Mesenchymal stem cell (in vitro differentiated cells and primary cell): Measurements from ENCODE around the gene NKX1-2.

Experiments
- DNase-seq: peaks from one replicate; pipeline ENCODE4 v3.0.0-alpha.2; 2013
- H2AFZ ChIP-seq: one replicate; pipeline ENCODE4 v1.6.1; 2013; ENCODE audit warnings: low read depth, mild to moderate bottlenecking, control low read depth, inconsistent platforms, low read length, moderate library complexity
- H2AK5ac ChIP-seq: 2 replicates; pipeline ENCODE4 v1.6.1; 2013; ENCODE audit warnings: low read length, moderate library complexity, mild to moderate bottlenecking, inconsistent platforms; ENCODE audit not compliant: severe bottlenecking
- H2BK120ac ChIP-seq: one replicate; pipeline ENCODE4 v1.6.1; 2013; ENCODE audit warnings: low read depth, mild to moderate bottlenecking, inconsistent platforms, low read length, moderate library complexity
- H2BK12ac ChIP-seq, 2 experiments: one replicate each; pipeline ENCODE4 v1.6.1; 2013; ENCODE audit warnings: inconsistent platforms in 2 of 2, low read length in 2 of 2, mild to moderate bottlenecking in 2 of 2, moderate library complexity in 2 of 2, control low read depth in 1 of 2
- H2BK15ac ChIP-seq: one replicate; pipeline ENCODE4 v1.6.1; 2013; ENCODE audit warnings: mild to moderate bottlenecking, low read depth, inconsistent platforms; ENCODE audit not compliant: poor library complexity, severe bottlenecking
- H2BK5ac ChIP-seq: 2 replicates; pipeline ENCODE4 v1.6.1; 2013; ENCODE audit warnings: low read depth, mild to moderate bottlenecking, low read length, control low read depth, inconsistent platforms; ENCODE audit not compliant: poor library complexity, severe bottlenecking
- H3K14ac ChIP-seq, 2 experiments: one replicate each; pipeline ENCODE4 v1.6.1; 2013; ENCODE audit warnings: inconsistent platforms in 2 of 2, low read length in 2 of 2, control low read depth in 1 of 2, mild to moderate bottlenecking in 1 of 2, moderate library complexity in 1 of 2
- H3K18ac ChIP-seq, 2 experiments: one replicate each; pipeline ENCODE4 v1.6.1; 2013; ENCODE audit warnings: inconsistent platforms in 2 of 2, low read length in 2 of 2, control low read depth in 1 of 2, low read depth in 1 of 2, mild to moderate bottlenecking in 1 of 2
- H3K23ac ChIP-seq, 2 experiments: one replicate each; pipeline ENCODE4 v1.6.1; 2013; ENCODE audit warnings: inconsistent platforms in 2 of 2, low read length in 2 of 2, mild to moderate bottlenecking in 2 of 2, moderate library complexity in 2 of 2, control low read depth in 1 of 2
- H3K27ac ChIP-seq: 2 replicates; pipeline ENCODE4 v1.5.1; 2013; ENCODE audit warnings: mild to moderate bottlenecking, moderate library complexity, low read length, control low read depth, inconsistent platforms; ENCODE audit not compliant: poor library complexity, severe bottlenecking
- H3K27me3 ChIP-seq, 2 experiments: 2 replicates each; pipeline versions ENCODE4 v1.6.1 to v1.7.0; 2013; ENCODE audit warnings: low read length in 2 of 2, mild to moderate bottlenecking in 2 of 2, moderate library complexity in 2 of 2, control low read depth in 1 of 2, inconsistent platforms in 1 of 2; ENCODE audit not compliant: control insufficient read depth in 1 of 2, insufficient read depth in 1 of 2
- H3K36me3 ChIP-seq, 2 experiments: 2 replicates each; pipeline versions ENCODE4 v1.6.1 to v1.7.0; 2013; ENCODE audit warnings: low read length in 2 of 2, control low read depth in 1 of 2, inconsistent platforms in 1 of 2, low read depth in 1 of 2, mild to moderate bottlenecking in 1 of 2; ENCODE audit not compliant: insufficient read depth in 2 of 2, control insufficient read depth in 1 of 2
- H3K4ac ChIP-seq, 2 experiments: one replicate each; pipeline ENCODE4 v1.6.1; 2013; ENCODE audit warnings: inconsistent platforms in 2 of 2, low read length in 2 of 2, mild to moderate bottlenecking in 2 of 2, moderate library complexity in 2 of 2, control low read depth in 1 of 2, low read depth in 1 of 2
- H3K4me1 ChIP-seq: 2 replicates; pipeline ENCODE4 v1.6.1; 2013; ENCODE audit warnings: low read depth, low read length, control low read depth; ENCODE audit not compliant: control insufficient read depth, insufficient read depth
- H3K4me2 ChIP-seq: 2 replicates; pipeline ENCODE4 v1.6.1; 2013; ENCODE audit warnings: low read length, mild to moderate bottlenecking, inconsistent platforms; ENCODE audit not compliant: poor library complexity, severe bottlenecking
- H3K4me3 ChIP-seq, 2 experiments: 2 replicates each; pipeline versions ENCODE4 v1.5.1 to v1.7.0; 2013; ENCODE audit warnings: low read length in 2 of 2, mild to moderate bottlenecking in 2 of 2, control low read depth in 1 of 2, low read depth in 1 of 2; ENCODE audit not compliant: insufficient read depth in 1 of 2
- H3K79me1 ChIP-seq: replicated peaks from 2 replicates; pipeline ENCODE4 v1.6.1; 2013; ENCODE audit warnings: mild to moderate bottlenecking, control low read depth, low read length, inconsistent platforms; ENCODE audit not compliant: poor library complexity, severe bottlenecking
- H3K9ac ChIP-seq: 2 replicates; pipeline ENCODE4 v1.7.0; 2013; ENCODE audit warnings: mild to moderate bottlenecking, low read length, moderate library complexity
- H3K9me3 ChIP-seq: 2 replicates; pipeline ENCODE4 v1.7.0; 2013; ENCODE audit warnings: mild to moderate bottlenecking, low read length; ENCODE audit not compliant: control insufficient read depth
- H4K8ac ChIP-seq: one replicate; pipeline ENCODE4 v1.6.1; 2013; ENCODE audit warnings: inconsistent platforms, mild to moderate bottlenecking, low read length, moderate library complexity
- H4K91ac ChIP-seq: one replicate; pipeline ENCODE4 v1.6.1; 2013; ENCODE audit warnings: mild to moderate bottlenecking, low read length, inconsistent platforms
- WGBS: methylation state at CpG from one replicate; pipeline ENCODE4 v1.1.7; 2013; ENCODE audit warnings: mixed read lengths; 5-methylcytosine and 5-hydroxymethylcytosine counted together

NKX1-2 gene

DNA sequence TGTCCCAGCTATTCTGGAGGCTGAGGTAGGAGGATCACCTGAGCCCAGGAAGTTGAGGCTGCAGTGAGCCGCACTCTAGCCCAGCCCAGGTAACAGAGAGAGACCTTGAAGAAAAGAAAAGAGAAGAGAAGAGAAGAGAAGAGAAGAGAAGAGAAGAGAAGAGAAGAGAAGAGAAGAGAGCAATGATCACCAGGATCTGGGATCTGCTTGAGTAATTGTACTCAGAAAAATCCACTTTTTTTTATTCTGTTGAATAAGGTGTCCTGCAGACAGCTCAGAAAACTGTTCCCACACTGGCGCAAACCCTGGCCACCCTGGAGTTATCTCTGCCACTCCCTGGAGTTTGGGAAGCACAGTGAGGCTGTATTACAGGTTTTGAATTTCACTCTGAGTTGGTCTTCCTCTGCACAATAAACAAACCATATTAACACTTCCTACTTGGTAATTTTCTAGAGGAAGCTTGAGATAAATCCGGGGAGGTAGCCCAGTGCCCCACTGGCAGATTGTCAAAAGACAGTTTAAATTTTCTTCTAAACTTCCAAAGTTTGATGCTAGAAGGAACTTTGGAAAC lies 21.5 kb downstream of the NKX1-2 start:
- H3K14ac ChIP-seq = no peak overlapping the region
- no peaks in the 10 kb centered on the region for H3K79me1 ChIP-seq
- no peak overlapping the region for H3K4me3 ChIP-seq
- H2AK5ac ChIP-seq = no peak overlapping the region
- no peak overlapping the region for H3K4ac ChIP-seq
- DNase-seq = no peak
- no peak overlapping the region for H3K9ac ChIP-seq
- no peak overlapping the region for H4K91ac ChIP-seq
- H3K36me3 ChIP-seq = no peaks in the 10 kb centered on the region
- no peak overlapping the region for H2BK15ac ChIP-seq
- no peak overlapping the region for H3K27ac ChIP-seq
- no peak overlapping the region for H2BK12ac ChIP-seq
- no peak overlapping the region for H3K4me2 ChIP-seq
- no peak overlapping the region for H2AFZ ChIP-seq
- H3K27me3 ChIP-seq = peaks cover 23 to 65% of the 10 kb centered on the region in 2 experiments
- no peak overlapping the region for H4K8ac ChIP-seq
- H2BK120ac ChIP-seq = no peak overlapping the region
- H3K23ac ChIP-seq = no peak overlapping the region
- no peak overlapping the region for H3K18ac ChIP-seq
- WGBS = 100% methylated on average over 2 of the region's 3 CpGs
- no peak overlapping the region for H2BK5ac ChIP-seq
- H3K9me3 ChIP-seq = no peaks in the 10 kb centered on the region
- H3K4me1 ChIP-seq = no peaks in the 10 kb centered on the region

DNA sequence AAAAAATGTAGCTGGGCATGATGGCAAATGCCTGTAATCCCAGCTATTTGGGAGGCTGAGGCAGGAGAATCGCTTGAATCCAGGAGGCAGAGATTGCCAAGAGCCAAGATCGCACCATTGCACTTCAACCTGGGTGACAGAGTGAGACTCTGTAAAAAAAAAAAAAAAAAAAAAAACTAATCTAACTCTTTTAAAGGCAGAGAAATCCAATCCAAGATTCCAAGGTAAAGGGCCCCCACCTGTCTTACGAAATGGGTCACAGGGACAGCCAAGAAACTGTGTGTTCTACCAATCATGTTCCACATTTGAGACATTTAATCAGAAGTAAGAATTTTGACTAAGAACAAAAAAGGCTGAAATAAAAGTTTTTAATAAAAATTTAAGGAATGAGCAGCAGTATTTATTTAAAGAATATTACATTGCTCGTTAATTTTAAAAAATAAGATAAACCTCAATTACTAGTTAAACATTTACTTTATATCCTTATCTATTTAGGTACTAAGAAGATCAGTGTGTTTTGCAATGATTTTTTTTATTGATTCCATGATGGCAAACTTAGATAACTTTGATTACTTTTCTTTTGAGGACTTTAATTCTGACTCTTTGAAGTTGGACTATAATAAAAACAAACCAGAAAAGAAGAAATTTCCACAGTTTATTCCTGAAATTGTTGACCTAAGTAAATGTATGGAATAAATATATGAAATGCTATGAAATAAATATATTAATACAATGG lies 24.4 kb downstream of the NKX1-2 start:
- H3K9me3 ChIP-seq = no peaks in the 10 kb centered on the region
- WGBS = 96% methylated on average over 3 of the region's 4 CpGs
- no peak overlapping the region for H3K9ac ChIP-seq
- H4K8ac ChIP-seq = no peak overlapping the region
- H3K4ac ChIP-seq = no peak overlapping the region
- H3K27ac ChIP-seq = no peak overlapping the region
- no peak overlapping the region for H3K18ac ChIP-seq
- H2AK5ac ChIP-seq = no peak overlapping the region
- H3K79me1 ChIP-seq = no peaks in the 10 kb centered on the region
- H3K4me1 ChIP-seq = no peaks in the 10 kb centered on the region
- no peak overlapping the region for H2BK15ac ChIP-seq
- H3K4me3 ChIP-seq = no peak overlapping the region
- H3K27me3 ChIP-seq = peaks cover 34 to 80% of the 10 kb centered on the region in 2 experiments
- no peak overlapping the region for H3K14ac ChIP-seq
- no peak overlapping the region for H2BK120ac ChIP-seq
- H2AFZ ChIP-seq = no peak overlapping the region
- no peak overlapping the region for H2BK5ac ChIP-seq
- DNase-seq = no peak
- H3K4me2 ChIP-seq = no peak overlapping the region
- no peak overlapping the region for H4K91ac ChIP-seq
- no peaks in the 10 kb centered on the region for H3K36me3 ChIP-seq
- H3K23ac ChIP-seq = no peak overlapping the region
- H2BK12ac ChIP-seq = no peak overlapping the region

DNA sequence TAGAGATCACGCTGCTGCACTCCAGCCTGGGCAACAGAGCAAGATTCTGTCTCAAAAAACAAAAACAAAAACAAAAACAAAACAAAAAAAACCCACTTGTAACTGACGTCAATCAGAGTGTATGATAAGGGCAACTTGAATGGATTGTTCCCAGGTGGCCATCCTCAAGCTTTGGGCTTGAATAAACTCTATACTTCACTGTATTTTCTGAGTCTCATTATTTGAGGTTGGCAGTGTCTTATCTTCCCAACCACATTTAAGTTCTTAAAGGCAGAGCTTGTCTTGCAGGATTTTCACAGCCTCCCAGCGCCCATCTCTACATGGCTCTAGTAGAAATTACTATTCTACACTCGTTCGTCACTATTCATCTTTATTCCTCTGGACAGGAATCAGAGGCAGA lies 26.0 kb downstream of the NKX1-2 start:
- Histone ChIP-seq H3K27me3 (peaks cover 37 to 72% of the 10 kb centered on the region in 2 experiments), H4K91ac (no peak overlapping the region), H3K18ac (no peak overlapping the region), H3K4me3 (no peak overlapping the region), H3K9me3 (no peaks in the 10 kb centered on the region), H2BK120ac (no peak overlapping the region), H3K4ac (no peak overlapping the region), H3K27ac (no peak overlapping the region), H3K14ac (no peak overlapping the region), H3K79me1 (no peaks in the 10 kb centered on the region), H2BK15ac (no peak overlapping the region), H3K23ac (no peak overlapping the region), H3K36me3 (no peaks in the 10 kb centered on the region), H3K4me1 (peaks cover 3% of the 10 kb centered on the region), H2BK5ac (no peak overlapping the region), H3K9ac (no peak overlapping the region), H4K8ac (no peak overlapping the region), H2AFZ (no peak overlapping the region), H3K4me2 (no peak overlapping the region), H2AK5ac (no peak overlapping the region), H2BK12ac (no peak overlapping the region)
- WGBS = 100% methylated on average over 4 of the region's 5 CpGs
- DNase-seq = no peak

DNA sequence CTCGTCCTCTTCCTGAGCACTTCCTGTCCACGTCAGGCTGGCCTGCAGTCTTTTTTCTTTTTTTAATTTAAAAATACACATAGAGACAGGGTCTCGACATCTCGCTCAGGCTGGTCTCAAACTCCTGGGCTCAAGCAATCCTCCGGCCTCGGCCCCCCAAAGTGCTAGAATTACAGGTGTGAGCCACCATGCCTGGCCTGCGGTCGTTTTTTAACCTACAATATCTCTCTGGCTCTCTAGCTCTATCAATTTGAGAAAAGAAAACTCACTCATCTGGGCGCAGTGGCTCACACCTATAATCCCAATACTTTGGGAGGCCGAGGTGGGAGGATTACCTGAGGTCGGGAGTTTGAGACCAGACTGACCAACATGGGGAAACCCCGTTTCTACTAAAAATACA lies 27.1 kb downstream of the NKX1-2 start:
- Histone ChIP-seq H3K27ac (no peak overlapping the region), H2BK5ac (no peak overlapping the region), H3K4ac (no peak overlapping the region), H2AK5ac (no peak overlapping the region), H2BK120ac (no peak overlapping the region), H2AFZ (no peak overlapping the region), H3K27me3 (peaks cover 29 to 62% of the 10 kb centered on the region in 2 experiments), H2BK12ac (no peak overlapping the region), H4K8ac (no peak overlapping the region), H3K18ac (no peak overlapping the region), H3K23ac (no peak overlapping the region), H3K4me3 (no peak overlapping the region), H4K91ac (no peak overlapping the region), H3K36me3 (no peaks in the 10 kb centered on the region), H3K79me1 (peaks cover 1% of the 10 kb centered on the region), H2BK15ac (no peak overlapping the region), H3K4me1 (peaks cover 3% of the 10 kb centered on the region), H3K9me3 (no peaks in the 10 kb centered on the region), H3K14ac (no peak overlapping the region), H3K4me2 (no peak overlapping the region), H3K9ac (no peak overlapping the region)
- WGBS = 80% methylated on average over 12 of the region's 12 CpGs
- no peak for DNase-seq
